GM12874 (cell line): ENCODE results near the gene CR1L.

ENCODE experiments used
- TF ChIP-seq, protein P1 (sequence below): IDR thresholded peaks from 2 replicates; pipeline ENCODE4 v1.5.1; 2011; ENCODE audit warnings: low read depth, mild to moderate bottlenecking, control low read depth, low read length, moderate library complexity; ENCODE audit not compliant: insufficient read depth

Gene CR1L

DNA sequence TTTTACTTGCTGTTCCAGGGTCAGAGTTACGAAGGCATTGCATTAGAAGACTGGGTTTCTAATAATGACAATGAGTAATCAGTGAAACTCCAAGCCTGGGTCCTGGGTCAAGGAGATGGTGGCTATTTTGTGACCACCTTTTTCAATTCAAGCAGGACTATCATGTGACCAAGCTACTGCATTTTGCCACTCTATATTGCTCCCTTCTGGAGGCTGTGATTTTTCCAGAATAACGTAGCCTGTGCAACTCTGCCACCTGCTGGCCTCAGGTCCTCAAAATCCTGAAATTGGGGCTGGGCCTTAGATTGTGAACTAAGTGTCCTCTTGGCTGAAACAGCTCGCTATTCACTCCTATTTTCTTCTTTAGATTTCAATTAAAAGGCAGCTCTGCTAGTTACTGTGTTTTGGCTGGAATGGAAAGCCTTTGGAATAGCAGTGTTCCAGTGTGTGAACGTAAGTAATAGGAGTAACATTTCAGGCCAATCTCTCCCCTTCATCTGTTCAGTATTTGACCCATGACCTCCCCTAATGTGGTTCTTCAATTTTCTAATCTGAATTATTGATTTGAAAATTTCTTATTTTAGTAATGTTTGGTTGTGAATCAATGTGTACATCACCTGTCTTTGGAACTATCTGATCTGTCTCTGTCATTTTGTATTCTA lies 54.0 kb downstream of the CR1L start:
- TF ChIP-seq, protein P1, sequence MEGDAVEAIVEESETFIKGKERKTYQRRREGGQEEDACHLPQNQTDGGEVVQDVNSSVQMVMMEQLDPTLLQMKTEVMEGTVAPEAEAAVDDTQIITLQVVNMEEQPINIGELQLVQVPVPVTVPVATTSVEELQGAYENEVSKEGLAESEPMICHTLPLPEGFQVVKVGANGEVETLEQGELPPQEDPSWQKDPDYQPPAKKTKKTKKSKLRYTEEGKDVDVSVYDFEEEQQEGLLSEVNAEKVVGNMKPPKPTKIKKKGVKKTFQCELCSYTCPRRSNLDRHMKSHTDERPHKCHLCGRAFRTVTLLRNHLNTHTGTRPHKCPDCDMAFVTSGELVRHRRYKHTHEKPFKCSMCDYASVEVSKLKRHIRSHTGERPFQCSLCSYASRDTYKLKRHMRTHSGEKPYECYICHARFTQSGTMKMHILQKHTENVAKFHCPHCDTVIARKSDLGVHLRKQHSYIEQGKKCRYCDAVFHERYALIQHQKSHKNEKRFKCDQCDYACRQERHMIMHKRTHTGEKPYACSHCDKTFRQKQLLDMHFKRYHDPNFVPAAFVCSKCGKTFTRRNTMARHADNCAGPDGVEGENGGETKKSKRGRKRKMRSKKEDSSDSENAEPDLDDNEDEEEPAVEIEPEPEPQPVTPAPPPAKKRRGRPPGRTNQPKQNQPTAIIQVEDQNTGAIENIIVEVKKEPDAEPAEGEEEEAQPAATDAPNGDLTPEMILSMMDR, result peak; percentile 57

DNA sequence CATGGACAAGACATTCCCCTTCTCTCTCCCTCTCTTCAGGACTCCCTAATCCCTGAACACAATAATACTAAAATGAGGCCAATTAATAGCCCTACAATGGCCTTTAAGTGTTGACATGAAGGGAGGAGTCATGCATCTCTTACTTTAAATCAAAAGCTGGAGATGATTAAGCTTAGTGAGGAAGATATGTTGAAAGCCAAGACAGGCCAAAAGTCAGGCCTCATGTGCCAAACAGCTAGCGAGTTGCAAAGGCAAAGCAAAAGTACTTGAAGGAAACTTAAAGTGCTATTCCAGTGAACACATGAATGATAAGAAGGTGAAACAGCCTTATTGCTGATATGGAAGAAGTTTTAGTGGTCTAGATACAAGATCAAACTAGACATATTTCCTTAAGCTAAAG lies 57.4 kb downstream of the CR1L start:
- TF ChIP-seq, protein P1, result no peak

DNA sequence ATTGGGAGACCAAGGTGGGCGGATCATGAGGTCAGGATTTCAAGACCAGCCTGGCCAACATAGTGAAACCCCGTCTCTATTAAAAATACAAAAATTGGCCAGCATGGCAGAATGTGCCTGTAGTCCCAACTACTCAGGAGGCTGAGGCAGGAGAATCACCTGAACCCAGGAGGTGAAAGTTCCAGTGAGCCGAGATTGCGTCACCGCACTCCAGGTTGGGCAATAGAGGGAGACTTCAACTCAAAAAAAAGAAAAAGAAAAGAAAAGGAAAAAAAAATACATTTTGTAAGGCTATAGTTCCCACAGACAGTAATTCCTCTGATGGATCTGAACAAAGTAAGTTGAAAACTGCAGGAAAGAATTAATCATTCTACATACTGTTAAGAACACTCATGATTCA lies 58.8 kb downstream of the CR1L start:
- TF ChIP-seq, protein P1, result no peak

DNA sequence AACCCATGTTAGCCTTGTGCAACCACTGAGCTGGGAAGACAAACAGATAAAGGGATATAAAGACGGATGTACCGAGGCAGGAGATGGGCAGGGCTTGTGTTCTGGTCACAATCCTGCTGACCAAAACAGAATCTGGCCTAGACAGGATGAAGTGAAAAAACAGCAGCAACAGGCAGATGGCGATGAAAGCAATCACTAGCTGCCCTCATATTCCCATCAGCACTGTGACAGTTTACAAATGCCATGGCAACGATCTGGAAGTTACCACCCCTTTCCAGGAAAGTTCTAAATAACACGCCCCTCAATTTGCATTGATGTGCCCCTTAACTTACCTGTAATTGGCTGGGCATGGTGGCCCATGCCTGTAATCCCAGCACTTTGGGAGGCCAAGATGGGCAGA lies 66.4 kb downstream of the CR1L start:
- TF ChIP-seq, protein P1, result no peak

DNA sequence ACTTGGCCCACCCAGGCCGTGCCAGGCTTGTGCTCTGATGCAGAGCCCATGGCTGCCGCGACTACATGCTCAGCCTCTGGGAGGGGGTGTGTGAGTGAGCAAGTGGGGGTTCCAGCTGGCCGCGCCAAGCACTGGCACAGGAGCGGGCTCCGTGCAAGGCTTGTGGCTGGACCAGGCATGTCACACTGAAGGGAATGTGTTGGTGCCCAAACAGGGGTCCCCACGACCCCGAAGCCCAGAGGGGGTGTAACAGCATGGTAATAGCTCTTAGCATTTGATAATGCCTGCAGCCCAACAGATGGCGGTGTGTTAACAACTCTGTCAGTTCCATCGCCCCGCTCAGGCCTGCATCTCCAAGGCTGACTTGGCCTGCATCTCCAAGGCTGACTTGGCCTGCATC lies 68.6 kb downstream of the CR1L start:
- TF ChIP-seq, protein P1, result no peak

DNA sequence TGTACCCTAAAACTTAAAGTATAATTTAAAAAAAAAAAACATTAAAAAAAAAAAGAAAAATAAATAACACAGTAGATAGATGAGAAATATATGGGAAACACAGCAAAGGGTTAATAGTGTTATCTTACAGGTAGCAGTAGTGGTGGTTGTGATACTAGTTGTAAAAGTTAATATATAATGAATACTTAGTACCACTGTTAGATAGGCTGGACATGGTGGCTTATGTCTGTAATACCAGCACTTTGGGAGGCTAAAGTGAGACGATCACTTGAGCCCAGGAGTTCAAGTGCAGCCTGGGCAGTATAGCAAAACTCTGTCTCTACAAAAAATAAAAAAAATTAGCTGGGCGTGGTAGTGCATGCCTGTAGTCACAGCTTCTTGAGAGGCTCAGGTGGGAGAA lies 74.3 kb downstream of the CR1L start:
- TF ChIP-seq, protein P1, result no peak

DNA sequence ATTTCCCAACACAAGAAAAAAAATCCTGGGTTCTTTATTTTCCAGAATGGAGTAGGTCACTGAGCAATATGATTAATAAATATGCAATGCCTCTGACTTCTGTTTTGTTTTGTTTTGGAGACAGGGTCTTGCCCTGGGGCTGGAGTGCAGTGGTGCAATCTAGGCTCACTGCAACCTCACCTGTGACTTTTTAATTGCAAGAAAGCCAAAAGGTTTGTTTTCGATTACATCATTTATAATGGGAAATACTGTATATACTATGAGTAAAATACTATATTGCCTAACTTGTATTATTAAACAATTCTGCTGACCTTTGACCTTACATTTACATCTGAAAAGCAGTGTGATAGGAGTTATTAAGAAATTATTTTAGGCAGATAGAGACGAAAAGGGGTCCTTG lies 95.3 kb downstream of the CR1L start:
- TF ChIP-seq, protein P1, result no peak
